Prostate gland (tissue), 2 donors: ENCODE measurements around the gene GLIS1. TPM values are rescaled to one million over a fixed set of nuclear protein-coding genes. Genes with fewer than 3 reads are reported as not detected.

Experiments
- DNase-seq: peaks from one replicate; pipeline ENCODE4 v3.0.0-alpha.2; 2019; ENCODE audit warnings: low spot score
- H3K27ac ChIP-seq, 2 donors: fragments of 200-600 bp; sonication (generic); 2 replicates each; pipeline ENCODE4 v1.5.1; 2017 to 2019
- H3K27me3 ChIP-seq: fragments of 200-600 bp; sonication (generic); replicated peaks from 2 replicates; pipeline ENCODE4 v1.5.1; 2019; ENCODE audit not compliant: insufficient read depth
- H3K36me3 ChIP-seq, 2 donors: fragments of 200-600 bp; sonication (generic); 1 replicate in 1 of 2; 2 replicates in 1 of 2; pipeline versions ENCODE4 v1.5.1 to v1.8.1; 2017 to 2019
- H3K4me1 ChIP-seq: fragments of 200-600 bp; sonication (generic); replicated peaks from 2 replicates; pipeline ENCODE4 v1.5.1; 2019
- H3K4me3 ChIP-seq, 2 donors: fragments of 200-600 bp; sonication (generic); 2 replicates each; pipeline ENCODE4 v1.5.1; 2017 to 2019
- H3K9me3 ChIP-seq: fragments of 200-600 bp; sonication (generic); 2 replicates; pipeline ENCODE4 v1.5.1; 2017
- CTCF ChIP-seq, 4 experiments: fragments of 200-600 bp in 2 of 4; fragments of 450-650 bp in 2 of 4; sonication (generic) in 2 of 4; IDR thresholded peaks; 1 replicate in 3 of 4; 2 replicates in 1 of 4; pipeline ENCODE4 v1.5.1; 2016 to 2019; ENCODE audit warnings: antibody characterized with exemption in 4 of 4, mild to moderate bottlenecking in 2 of 4, moderate library complexity in 2 of 4
- POLR2A ChIP-seq: fragments of 450-650 bp; IDR thresholded peaks from one replicate; pipeline ENCODE4 v1.6.1; 2016; ENCODE audit warnings: antibody characterized with exemption, mild to moderate bottlenecking
- POLR2AphosphoS5 ChIP-seq: sonication (generic); formaldehyde crosslinking; IDR thresholded peaks from one replicate; pipeline ENCODE4 v1.6.1; 2017; ENCODE audit warnings: antibody characterized with exemption
- WGBS: methylation state at CpG from one replicate; pipeline ENCODE4 v1.1.5; 2018; 5-methylcytosine and 5-hydroxymethylcytosine counted together
- intact Hi-C: fragments of 100-400 bp; cut with DNase I; formaldehyde crosslinking; loops from one replicate; pipeline ENCODE4 v1.14.2; 2022
- total RNA-seq, 2 donors: library from RNA; depleted of rRNA; stranded (reverse); fragments of >200 nt; gene quantifications; one replicate each; pipeline ENCODE4 v1.1.0, GENCODE V29; 2016

Gene GLIS1
- total RNA-seq, 2 donors from 2014 or later: 1.1 to 8.1 TPM

GRCh38 chr1:53771648-53772047 is 32.7 kb upstream of the GLIS1 start:
- no peaks in the 10 kb centered on the region for H3K9me3 ChIP-seq
- intact Hi-C loops: no loop called here
- no peaks in the 10 kb centered on the region for H3K36me3 ChIP-seq
- H3K27ac ChIP-seq: no peak overlapping the region
- WGBS: 90% methylated on average over 2 of the region's 2 CpGs
- no peak overlapping the region for H3K4me3 ChIP-seq
- DNase-seq: no peak
- H3K27me3 ChIP-seq: no peaks in the 10 kb centered on the region
- TF ChIP-seq CTCF (IDR thresholded peaks at IDR 0.05) (no peak), POLR2A (no peak), POLR2AphosphoS5 (no peak)
- H3K4me1 ChIP-seq: no peaks in the 10 kb centered on the region

GRCh38 chr1:53769780-53770179 is 30.8 kb upstream of the GLIS1 start:
- H3K27ac ChIP-seq: no peak overlapping the region
- WGBS: 90% methylated on average over 1 of the region's 1 CpG
- no peak for TF ChIP-seq POLR2A
- no peak for TF ChIP-seq CTCF (IDR thresholded peaks at IDR 0.05)
- TF ChIP-seq POLR2AphosphoS5: no peak
- no peaks in the 10 kb centered on the region for H3K4me1 ChIP-seq
- no peak overlapping the region for H3K4me3 ChIP-seq
- no peaks in the 10 kb centered on the region for H3K27me3 ChIP-seq
- intact Hi-C loops: no loop called here
- no peak for DNase-seq
- H3K9me3 ChIP-seq: no peaks in the 10 kb centered on the region
- H3K36me3 ChIP-seq: peaks cover 0 to 5% of the 10 kb centered on the region in 2 donors

- no peak overlapping the region for H3K27ac ChIP-seq
- no peaks in the 10 kb centered on the region for H3K4me1 ChIP-seq
- WGBS: 90% methylated on average over 1 of the region's 1 CpG
- H3K4me3 ChIP-seq: no peak overlapping the region
- H3K36me3 ChIP-seq: peaks cover 0 to 5% of the 10 kb centered on the region in 2 donors
- H3K9me3 ChIP-seq: no peaks in the 10 kb centered on the region
- TF ChIP-seq CTCF (IDR thresholded peaks at IDR 0.05) (no peak), POLR2AphosphoS5 (no peak), POLR2A (no peak)
- intact Hi-C loops: no loop called here
- H3K27me3 ChIP-seq: no peaks in the 10 kb centered on the region
- no peak for DNase-seq
These were observed 30.2 kb upstream of the GLIS1 start for GRCh38 chr1:53769184-53769583.

- TF ChIP-seq POLR2AphosphoS5: no peak
- no peak for TF ChIP-seq CTCF (IDR thresholded peaks at IDR 0.05)
- no peak for TF ChIP-seq POLR2A
- Histone ChIP-seq H3K4me1 (no peaks in the 10 kb centered on the region), H3K36me3 (peaks cover 0 to 5% of the 10 kb centered on the region in 2 donors), H3K9me3 (no peaks in the 10 kb centered on the region), H3K27me3 (no peaks in the 10 kb centered on the region), H3K4me3 (no peak overlapping the region), H3K27ac (no peak overlapping the region)
- no peak for DNase-seq
- intact Hi-C loops: no loop called here
- 41% methylated on average over 3 of the region's 3 CpGs for WGBS
These were observed 28.0 kb upstream of the GLIS1 start for GRCh38 chr1:53766831-53767405.

- WGBS: 93% methylated on average over 3 of the region's 3 CpGs
- no peak for DNase-seq
- TF ChIP-seq POLR2AphosphoS5: no peak
- no peak for TF ChIP-seq CTCF (IDR thresholded peaks at IDR 0.05)
- TF ChIP-seq POLR2A: no peak
- H3K4me1 ChIP-seq: no peaks in the 10 kb centered on the region
- no peak overlapping the region for H3K4me3 ChIP-seq
- no peak overlapping the region for H3K27ac ChIP-seq
- peaks cover 0 to 5% of the 10 kb centered on the region in 2 donors for H3K36me3 ChIP-seq
- intact Hi-C loops: no loop called here
- no peaks in the 10 kb centered on the region for H3K27me3 ChIP-seq
- H3K9me3 ChIP-seq: no peaks in the 10 kb centered on the region
These were observed 27.3 kb upstream of the GLIS1 start for GRCh38 chr1:53766194-53766742.
